ENCODE results near the gene NRXN2. TPM values are rescaled to one million over a fixed set of nuclear protein-coding genes. Genes with fewer than 3 reads are reported as not detected.

NRXN2 gene
- total and polyA plus RNA-seq, 2 of the 13 experiments (the other 11 are each of a cell fraction or from before 2014, with no cell fraction given) = not detected

GRCh38 chr11:64591257-64592233 is 131.5 kb downstream of the NRXN2 start:
- peak; percentile 72 for ATAC-seq
- Histone ChIP-seq H3K9ac (ENCODE audit: insufficient read depth, low read depth, low read length) (no peak overlapping the region), H4K20me1 (ENCODE audit: insufficient read depth, low read length) (no peaks in the 10 kb centered on the region), H3K4me2 (ENCODE audit: low read depth, low read length) (peak overlapping the region; percentile 35), H3K27me3 (ENCODE audit: control insufficient read depth in 1 of 2, insufficient read depth in 2 of 2, low read length in 2 of 2) (peaks cover 0 to 7% of the 10 kb centered on the region in 2 experiments; a peak in 2 of 5 replicates), H3K27ac (ENCODE audit: extremely low read length, insufficient read depth, low read length) (no peak overlapping the region), H3K4me3 (replicated peaks in 1 of 3; ENCODE audit: insufficient read depth in 1 of 3, low read depth in 2 of 3, low read length in 3 of 3) (no peak overlapping the region; a peak in 1 of 6 replicates), H3K9me3 (ENCODE audit: low read length) (peaks cover 20% of the 10 kb centered on the region), H3K4me1 (ENCODE audit: insufficient read depth, low read length) (peaks cover 18% of the 10 kb centered on the region), H3K79me2 (ENCODE audit: insufficient read depth, low read length) (no peaks in the 10 kb centered on the region), H3K36me3 (replicated peaks in 1 of 2; ENCODE audit: control insufficient read depth in 1 of 2, insufficient read depth in 2 of 2, low read length in 2 of 2) (no peaks in the 10 kb centered on the region), H2AFZ (ENCODE audit: low read length) (no peak overlapping the region)
- CTCF ChIA-PET (ENCODE audit: low intra/inter-chr PET ratio, low total read pairs) = no interaction called here
- WGBS (ENCODE audit: low lambda C conversion rate) = 49% methylated on average over 20 of the region's 36 CpGs
- in situ Hi-C loops (cut with HindIII; ENCODE audit: extremely low pct_ligation_motif_present, low pct_unique_long_range_greater_than_20kb) (no loop called here), intact Hi-C loops (cut with micrococcal nuclease; ENCODE audit: unreplicated experiment) (no loop called here)
- no peak for DNase-seq (ENCODE audit: low spot score)
- no TSS peak for BruUV-seq (replicated peaks)
- POLR2A ChIA-PET = no interaction called here
- TF ChIP-seq ZFP91 (CRISPR knock-in tag; IDR thresholded peaks at IDR 0.05; ENCODE audit: borderline replicate concordance) (0 out of 2 replicates have a peak, but pooled peaks have one; percentile 14), REL (CRISPR knock-in tag; conservative IDR thresholded peaks at IDR 0.05) (no peak), ZNF124 (CRISPR knock-in tag; IDR thresholded peaks at IDR 0.05) (no peak), TBL1XR1 (IDR thresholded peaks at IDR 0.05; ENCODE audit: borderline replicate concordance, low read length, partially characterized antibody) (no peak), HMG20B (CRISPR knock-in tag; conservative IDR thresholded peaks at IDR 0.05) (no peak)
- TF ChIP-seq, protein P1, sequence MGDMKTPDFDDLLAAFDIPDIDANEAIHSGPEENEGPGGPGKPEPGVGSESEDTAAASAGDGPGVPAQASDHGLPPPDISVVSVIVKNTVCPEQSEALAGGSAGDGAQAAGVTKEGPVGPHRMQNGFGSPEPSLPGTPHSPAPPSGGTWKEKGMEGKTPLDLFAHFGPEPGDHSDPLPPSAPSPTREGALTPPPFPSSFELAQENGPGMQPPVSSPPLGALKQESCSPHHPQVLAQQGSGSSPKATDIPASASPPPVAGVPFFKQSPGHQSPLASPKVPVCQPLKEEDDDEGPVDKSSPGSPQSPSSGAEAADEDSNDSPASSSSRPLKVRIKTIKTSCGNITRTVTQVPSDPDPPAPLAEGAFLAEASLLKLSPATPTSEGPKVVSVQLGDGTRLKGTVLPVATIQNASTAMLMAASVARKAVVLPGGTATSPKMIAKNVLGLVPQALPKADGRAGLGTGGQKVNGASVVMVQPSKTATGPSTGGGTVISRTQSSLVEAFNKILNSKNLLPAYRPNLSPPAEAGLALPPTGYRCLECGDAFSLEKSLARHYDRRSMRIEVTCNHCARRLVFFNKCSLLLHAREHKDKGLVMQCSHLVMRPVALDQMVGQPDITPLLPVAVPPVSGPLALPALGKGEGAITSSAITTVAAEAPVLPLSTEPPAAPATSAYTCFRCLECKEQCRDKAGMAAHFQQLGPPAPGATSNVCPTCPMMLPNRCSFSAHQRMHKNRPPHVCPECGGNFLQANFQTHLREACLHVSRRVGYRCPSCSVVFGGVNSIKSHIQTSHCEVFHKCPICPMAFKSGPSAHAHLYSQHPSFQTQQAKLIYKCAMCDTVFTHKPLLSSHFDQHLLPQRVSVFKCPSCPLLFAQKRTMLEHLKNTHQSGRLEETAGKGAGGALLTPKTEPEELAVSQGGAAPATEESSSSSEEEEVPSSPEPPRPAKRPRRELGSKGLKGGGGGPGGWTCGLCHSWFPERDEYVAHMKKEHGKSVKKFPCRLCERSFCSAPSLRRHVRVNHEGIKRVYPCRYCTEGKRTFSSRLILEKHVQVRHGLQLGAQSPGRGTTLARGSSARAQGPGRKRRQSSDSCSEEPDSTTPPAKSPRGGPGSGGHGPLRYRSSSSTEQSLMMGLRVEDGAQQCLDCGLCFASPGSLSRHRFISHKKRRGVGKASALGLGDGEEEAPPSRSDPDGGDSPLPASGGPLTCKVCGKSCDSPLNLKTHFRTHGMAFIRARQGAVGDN (CRISPR knock-in tag; IDR thresholded peaks at IDR 0.05) = peak; percentile 39; the same call in 1 of the 2 replicates
- no peak for FAIRE-seq
